ENCODE measurements around the gene GLIS2.

GLIS2 gene

DNA sequence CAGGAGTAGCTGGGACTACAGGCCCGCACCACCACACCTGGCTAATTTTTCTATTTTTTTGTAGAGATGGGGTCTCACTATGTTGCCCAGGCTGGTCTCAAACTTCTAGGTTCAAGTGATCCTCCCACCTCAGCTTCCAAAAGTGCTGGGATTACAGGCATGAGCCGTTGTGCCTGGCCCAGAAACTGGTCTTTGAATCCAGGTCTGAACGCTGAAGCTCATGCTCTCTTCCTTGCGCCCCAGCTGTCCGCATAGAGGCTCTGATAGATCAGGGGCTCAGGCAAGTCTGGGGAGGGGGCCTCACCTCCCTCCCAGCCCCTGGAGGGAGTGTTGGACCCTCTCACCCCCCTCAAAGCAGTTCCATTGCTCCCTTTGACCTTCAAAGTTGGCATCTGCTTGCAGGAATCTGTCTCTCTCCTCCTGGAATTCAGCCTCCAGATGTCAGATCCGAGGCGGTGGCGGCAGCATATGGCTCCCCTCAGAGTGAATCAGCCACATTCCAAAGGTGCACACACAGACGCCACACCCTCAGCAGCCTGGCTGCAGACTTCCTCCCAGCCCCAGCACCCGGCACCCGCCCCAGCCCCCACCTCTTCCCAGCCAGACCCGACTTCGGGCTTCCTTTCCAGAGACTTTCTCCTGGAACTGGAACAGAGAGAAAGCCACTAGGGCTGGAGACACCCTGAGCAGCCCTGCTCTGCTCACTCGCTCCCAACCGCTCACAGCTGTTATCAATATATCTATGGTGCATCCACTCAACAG lies 16.9 kb upstream of the GLIS2 start:
- H3K36me3 ChIP-seq: peaks cover 8% of the 10 kb centered on the region
- H3K4me1 ChIP-seq (ENCODE audit: control insufficient read depth in 1 of 2, insufficient read depth in 1 of 2, low read depth in 1 of 2, low read length in 1 of 2): no peaks in the 10 kb centered on the region
- H3K27me3 ChIP-seq: peaks cover 18% of the 10 kb centered on the region
- TF ChIP-seq, protein P1, sequence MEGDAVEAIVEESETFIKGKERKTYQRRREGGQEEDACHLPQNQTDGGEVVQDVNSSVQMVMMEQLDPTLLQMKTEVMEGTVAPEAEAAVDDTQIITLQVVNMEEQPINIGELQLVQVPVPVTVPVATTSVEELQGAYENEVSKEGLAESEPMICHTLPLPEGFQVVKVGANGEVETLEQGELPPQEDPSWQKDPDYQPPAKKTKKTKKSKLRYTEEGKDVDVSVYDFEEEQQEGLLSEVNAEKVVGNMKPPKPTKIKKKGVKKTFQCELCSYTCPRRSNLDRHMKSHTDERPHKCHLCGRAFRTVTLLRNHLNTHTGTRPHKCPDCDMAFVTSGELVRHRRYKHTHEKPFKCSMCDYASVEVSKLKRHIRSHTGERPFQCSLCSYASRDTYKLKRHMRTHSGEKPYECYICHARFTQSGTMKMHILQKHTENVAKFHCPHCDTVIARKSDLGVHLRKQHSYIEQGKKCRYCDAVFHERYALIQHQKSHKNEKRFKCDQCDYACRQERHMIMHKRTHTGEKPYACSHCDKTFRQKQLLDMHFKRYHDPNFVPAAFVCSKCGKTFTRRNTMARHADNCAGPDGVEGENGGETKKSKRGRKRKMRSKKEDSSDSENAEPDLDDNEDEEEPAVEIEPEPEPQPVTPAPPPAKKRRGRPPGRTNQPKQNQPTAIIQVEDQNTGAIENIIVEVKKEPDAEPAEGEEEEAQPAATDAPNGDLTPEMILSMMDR (IDR thresholded peaks at IDR 0.05): no peak
- H3K4me3 ChIP-seq (ENCODE audit: low read depth in 1 of 2, low read length in 1 of 2): no peak overlapping the region
- H3K27ac ChIP-seq: no peak overlapping the region
- no peaks in the 10 kb centered on the region for H3K9me3 ChIP-seq

DNA sequence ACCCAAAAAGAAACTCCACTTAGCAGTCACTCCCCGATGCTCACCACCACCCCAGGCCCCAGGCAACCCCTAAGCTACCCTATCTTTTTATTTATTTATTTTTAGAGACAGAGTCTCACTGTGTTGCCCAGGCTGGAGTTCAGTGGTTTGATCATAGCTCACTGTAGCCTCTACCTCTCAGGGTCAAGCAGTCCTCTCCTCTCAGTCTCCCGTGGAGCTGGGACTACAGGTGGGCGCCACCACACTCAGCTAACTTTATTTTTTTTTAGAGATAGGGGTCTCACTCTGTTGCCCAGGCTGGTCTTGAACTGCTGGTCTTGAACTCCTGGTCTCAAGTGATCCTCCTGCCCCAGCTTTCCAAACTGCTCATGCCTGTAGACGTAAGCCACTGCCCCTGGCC lies 14.7 kb upstream of the GLIS2 start:
- Histone ChIP-seq H3K4me1 (ENCODE audit: control insufficient read depth in 1 of 2, insufficient read depth in 1 of 2, low read depth in 1 of 2, low read length in 1 of 2) (peaks cover 0 to under 1% of the 10 kb centered on the region in 2 experiments), H3K36me3 (peaks cover 8% of the 10 kb centered on the region), H3K27ac (no peak overlapping the region), H3K9me3 (no peaks in the 10 kb centered on the region), H3K27me3 (no peaks in the 10 kb centered on the region), H3K4me3 (ENCODE audit: low read depth in 1 of 2, low read length in 1 of 2) (no peak overlapping the region)
- TF ChIP-seq, protein P1 (IDR thresholded peaks at IDR 0.05): no peak

GRCh38 chr16:4301968-4302367 lies 13.9 kb upstream of the GLIS2 start:
- TF ChIP-seq, protein P1 (IDR thresholded peaks at IDR 0.05): no peak
- Histone ChIP-seq H3K4me1 (ENCODE audit: control insufficient read depth in 1 of 2, insufficient read depth in 1 of 2, low read depth in 1 of 2, low read length in 1 of 2) (peaks cover 6 to 9% of the 10 kb centered on the region in 2 experiments), H3K9me3 (no peaks in the 10 kb centered on the region), H3K27ac (no peak overlapping the region), H3K4me3 (ENCODE audit: low read depth in 1 of 2, low read length in 1 of 2) (no peak overlapping the region), H3K27me3 (no peaks in the 10 kb centered on the region), H3K36me3 (peaks cover 8% of the 10 kb centered on the region)

GRCh38 chr16:4303973-4304372 lies 11.9 kb upstream of the GLIS2 start:
- TF ChIP-seq, protein P1 (IDR thresholded peaks at IDR 0.05): no peak
- Histone ChIP-seq H3K27ac (no peak overlapping the region), H3K4me1 (ENCODE audit: control insufficient read depth in 1 of 2, insufficient read depth in 1 of 2, low read depth in 1 of 2, low read length in 1 of 2) (peaks cover 12 to 16% of the 10 kb centered on the region in 2 experiments), H3K36me3 (peaks cover 8% of the 10 kb centered on the region), H3K27me3 (no peaks in the 10 kb centered on the region), H3K4me3 (ENCODE audit: low read depth in 1 of 2, low read length in 1 of 2) (no peak overlapping the region), H3K9me3 (no peaks in the 10 kb centered on the region)

DNA sequence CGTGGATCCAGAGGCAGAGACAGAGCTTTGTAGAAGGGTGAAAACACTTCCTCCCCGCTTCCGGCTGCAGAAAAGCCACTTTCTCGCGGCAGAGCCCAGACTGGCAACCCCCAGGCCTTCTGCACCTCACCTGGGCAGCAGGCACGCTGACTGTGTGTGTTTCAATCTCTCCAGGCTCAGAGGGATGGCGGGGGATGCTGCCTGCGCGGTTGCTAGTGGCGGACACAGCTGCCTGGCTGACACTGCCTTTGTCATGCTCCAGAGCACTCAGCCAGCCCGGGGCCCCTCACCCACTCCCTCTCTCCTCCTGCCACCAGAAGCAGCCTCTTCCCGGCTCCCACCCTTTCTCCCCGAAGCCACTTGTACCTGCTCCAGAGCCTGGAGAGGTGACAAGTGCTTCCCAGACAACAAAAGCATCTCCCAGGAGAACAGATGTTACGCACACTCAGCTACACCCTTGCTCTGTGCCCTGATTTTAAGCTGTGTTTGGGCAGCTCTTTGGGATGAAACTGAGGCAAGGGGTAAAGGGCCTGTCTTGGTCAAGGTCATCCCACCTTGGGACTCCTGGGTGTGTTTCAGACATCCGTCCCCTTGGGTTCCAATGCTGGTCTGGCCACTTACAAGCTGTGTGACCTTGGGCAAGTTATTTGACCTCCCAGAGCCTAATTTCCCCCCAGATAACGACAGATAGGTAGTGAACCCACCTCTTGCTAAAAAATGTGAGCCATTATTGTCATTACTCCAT lies 9.2 kb upstream of the GLIS2 start:
- peaks cover 3% of the 10 kb centered on the region for H3K36me3 ChIP-seq
- TF ChIP-seq, protein P1 (IDR thresholded peaks at IDR 0.05): no peak
- H3K27me3 ChIP-seq: peaks cover 3% of the 10 kb centered on the region
- H3K4me1 ChIP-seq (ENCODE audit: control insufficient read depth in 1 of 2, insufficient read depth in 1 of 2, low read depth in 1 of 2, low read length in 1 of 2): peaks cover 12 to 16% of the 10 kb centered on the region in 2 experiments
- peak overlapping the region; percentile 78 to 95 for H3K4me3 ChIP-seq (ENCODE audit: low read depth in 1 of 2, low read length in 1 of 2)
- peak overlapping the region; percentile 81 for H3K27ac ChIP-seq
- H3K9me3 ChIP-seq: no peaks in the 10 kb centered on the region

Data from neutrophil (primary cell).